HCT116 (cell line): Measurements from ENCODE around the gene SLC7A5. TPM values are rescaled to one million over a fixed set of nuclear protein-coding genes. Genes with fewer than 3 reads are reported as not detected.
"Not testable (repeated sequence)": the region's sequence is repeated elsewhere in the genome, so short reads cannot be mapped to it uniquely, and the experiment has no call there.

Source experiments
- ATAC-seq: fragments of 200-7000 bp; cut with Tn5 transposase; 2 replicates; pipeline ENCODE4 v1.9.1; 2020; ENCODE audit warnings: mild to moderate bottlenecking, moderate library complexity
- BruUV-seq: library from RNA; stranded (reverse); fragments of 400-500 nt; replicated peaks from 2 replicates; lab custom pipeline; 2021; lab: Mats Ljungman, UMichigan
- CTCF ChIA-PET: fragments of 300-600 bp; sonication (Branson Sonifier 250); formaldehyde crosslinking; loops from one replicate; lab custom pipeline; 2021; ENCODE audit warnings: antibody characterized with exemption; lab: Charles Lee
- POLR2A ChIA-PET: fragments of 300-600, 350-600 bp; sonication (Branson Sonifier 250); formaldehyde crosslinking; loops from one replicate; lab custom pipeline; 2021; ENCODE audit warnings: antibody characterized with exemption; lab: Charles Lee
- RAD21 ChIA-PET, 2 experiments: fragments of 300-600 bp; sonication (Branson Sonifier 250); formaldehyde crosslinking; loops; one replicate each; lab custom pipeline; 2023; ENCODE audit warnings: low total read pairs in 2 of 2; ENCODE audit not compliant: uncharacterized antibody in 2 of 2, unreplicated experiment in 2 of 2, low non-redundant PET in 1 of 2; lab: Charles Lee
- DNase-seq: peaks from one replicate; pipeline ENCODE4 v3.0.0-alpha.2; 2010; ENCODE audit warnings: low read depth, low spot score
- H2AFZ ChIP-seq: fragments of 200-600 bp; shearing (Covaris generic), sonication (generic); 2 replicates; pipeline ENCODE4 v1.6.1; 2017; ENCODE audit warnings: low read depth, mixed run types, mixed read lengths, antibody characterized with exemption, low read length; ENCODE audit not compliant: poor library complexity, severe bottlenecking
- H3K27ac ChIP-seq: 2 replicates; pipeline ENCODE4 v1.5.1; 2012; ENCODE audit warnings: low read depth, low read length
- H3K27me3 ChIP-seq: fragments of 200-600 bp; sonication (generic); 2 replicates; pipeline ENCODE4 v1.6.1; 2016; ENCODE audit warnings: mixed run types, low read length, mixed read lengths; ENCODE audit not compliant: insufficient read depth
- H3K36me3 ChIP-seq, 2 experiments: fragments of 200-500 bp in 1 of 2; fragments of 200-600 bp in 1 of 2; sonication (Bioruptor generic) in 1 of 2; sonication (generic) in 1 of 2; 2 replicates each; pipeline versions ENCODE4 v1.5.1 to v1.6.1; 2014 to 2016; ENCODE audit warnings: low read length in 2 of 2, inconsistent platforms in 1 of 2, mixed read lengths in 1 of 2, mixed run types in 1 of 2; ENCODE audit not compliant: insufficient read depth in 2 of 2, control insufficient read depth in 1 of 2
- H3K4me1 ChIP-seq, 2 experiments: fragments of 200-600 bp in 1 of 2; sonication (generic) in 1 of 2; 2 replicates each; pipeline versions ENCODE4 v1.5.1 to v1.6.1; 2012 to 2017; ENCODE audit warnings: low read length in 2 of 2, inconsistent platforms in 1 of 2, mild to moderate bottlenecking in 1 of 2, mixed read lengths in 1 of 2, mixed run types in 1 of 2, moderate library complexity in 1 of 2; ENCODE audit not compliant: insufficient read depth in 2 of 2, control insufficient read depth in 1 of 2
- H3K4me2 ChIP-seq: fragments of 200-600 bp; sonication (generic); 2 replicates; pipeline ENCODE4 v1.6.1; 2017; ENCODE audit warnings: mixed run types, low read length, mixed read lengths
- H3K4me3 ChIP-seq, 2 experiments: fragments of 200-600 bp in 1 of 2; sonication (generic) in 1 of 2; replicated peaks in 1 of 2; 2 replicates each; pipeline ENCODE4 v1.5.1; 2011 to 2016; ENCODE audit warnings: low read length in 2 of 2, control low read depth in 1 of 2, low read depth in 1 of 2, mild to moderate bottlenecking in 1 of 2, mixed read lengths in 1 of 2, mixed run types in 1 of 2
- H3K79me2 ChIP-seq: fragments of 200-600 bp; sonication (generic); 2 replicates; pipeline ENCODE4 v1.6.1; 2017; ENCODE audit warnings: mild to moderate bottlenecking, mixed run types, low read length, moderate library complexity, mixed read lengths; ENCODE audit not compliant: insufficient read depth
- H3K9ac ChIP-seq: fragments of 200-600 bp; sonication (generic); 2 replicates; pipeline ENCODE4 v1.6.1; 2016; ENCODE audit warnings: low read length, mixed read lengths
- H3K9me2 ChIP-seq: fragments of 200-600 bp; sonication (generic), shearing (Covaris generic); 2 replicates; pipeline ENCODE4 v1.6.1; 2017; ENCODE audit warnings: mixed run types, mild to moderate bottlenecking, moderate library complexity; ENCODE audit not compliant: insufficient read depth
- H3K9me3 ChIP-seq, 2 experiments: fragments of 200-500 bp in 1 of 2; fragments of 200-600 bp in 1 of 2; sonication (Bioruptor generic) in 1 of 2; sonication (generic) in 1 of 2; 2 replicates each; pipeline ENCODE4 v1.6.1; 2014 to 2017; ENCODE audit warnings: low read length in 2 of 2, mixed read lengths in 2 of 2, inconsistent platforms in 1 of 2, low read depth in 1 of 2, mild to moderate bottlenecking in 1 of 2, mixed run types in 1 of 2, moderate library complexity in 1 of 2; ENCODE audit not compliant: control insufficient read depth in 1 of 2, insufficient read depth in 1 of 2
- H4K20me1 ChIP-seq: fragments of 200-600 bp; sonication (generic), shearing (Covaris generic); 2 replicates; pipeline ENCODE4 v1.6.1; 2017; ENCODE audit warnings: mixed run types, mild to moderate bottlenecking, moderate library complexity; ENCODE audit not compliant: insufficient read depth
- CBX3 ChIP-seq: IDR thresholded peaks from 2 replicates; pipeline ENCODE4 v1.6.1; 2012; ENCODE audit warnings: low read depth
- CTCF ChIP-seq, 3 experiments: fragments of 200-600 bp in 1 of 3; sonication (generic) in 1 of 3; IDR thresholded peaks in 2 of 3; conservative IDR thresholded peaks in 1 of 3; 2 replicates each; pipeline ENCODE4 v1.5.1; 2012 to 2017; ENCODE audit warnings: low read depth in 2 of 3, low read length in 2 of 3, antibody characterized with exemption in 1 of 3, borderline replicate concordance in 1 of 3, control low read depth in 1 of 3, mild to moderate bottlenecking in 1 of 3, mixed read lengths in 1 of 3, mixed run types in 1 of 3, moderate library complexity in 1 of 3; ENCODE audit not compliant: insufficient read depth in 1 of 3
- RAD21 ChIP-seq: IDR thresholded peaks from 2 replicates; pipeline ENCODE4 v1.6.1; 2012; ENCODE audit warnings: low read depth, mild to moderate bottlenecking
- intact Hi-C: fragments of 100-400 bp; cut with micrococcal nuclease; formaldehyde crosslinking; loops from 2 replicates; pipeline ENCODE4 v1.10.0; 2022
- total RNA-seq: library from RNA; stranded (reverse); gene quantifications from one replicate; pipeline ENCODE4 v1.2.1, GENCODE V29; 2021; ENCODE audit not compliant: unreplicated experiment

SLC7A5 gene
- total RNA-seq, 1 experiment from 2014 or later, result 482 TPM

DNA sequence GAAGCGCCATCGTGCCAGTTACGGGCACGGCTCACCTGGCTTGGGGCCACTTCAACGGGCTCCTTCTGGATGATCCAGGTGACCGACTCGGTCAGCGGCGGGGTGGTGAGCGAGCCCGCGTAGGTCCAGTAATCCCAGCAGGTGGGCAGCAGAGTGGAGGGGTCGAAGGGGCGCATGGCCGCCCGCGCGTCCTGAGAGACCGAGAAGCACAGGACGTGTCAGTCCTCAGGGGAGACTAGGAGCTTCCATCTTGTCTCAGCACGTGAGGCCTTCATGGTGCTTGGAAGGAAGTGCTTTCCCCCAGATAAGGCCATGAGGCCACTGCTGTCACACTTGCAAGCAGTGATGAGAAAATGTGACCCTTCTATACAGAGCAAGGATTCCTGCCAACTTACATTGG lies 22.5 kb upstream of the SLC7A5 start:
- RAD21 ChIA-PET, result no interaction called here
- H2AFZ ChIP-seq, result no peak overlapping the region
- no peaks in the 10 kb centered on the region for H3K9me3 ChIP-seq
- CTCF ChIA-PET, result no interaction called here
- no peaks in the 10 kb centered on the region for H4K20me1 ChIP-seq
- no peak overlapping the region for H3K4me2 ChIP-seq
- intact Hi-C loops, result no loop called here
- no peak overlapping the region for H3K4me3 ChIP-seq
- H3K9ac ChIP-seq, result no peak overlapping the region
- H3K27me3 ChIP-seq, result no peaks in the 10 kb centered on the region
- ATAC-seq (no peak), DNase-seq (no peak)
- no TSS peak for BruUV-seq
- POLR2A ChIA-PET, result no interaction called here
- 0 out of 4 replicates have a peak, but pooled peaks cover 0 to 2% of the 10 kb centered on the region in 2 experiments for H3K4me1 ChIP-seq
- no peak overlapping the region for H3K27ac ChIP-seq
- no peaks in the 10 kb centered on the region for H3K36me3 ChIP-seq
- no peak for TF ChIP-seq CBX3
- no peaks in the 10 kb centered on the region for H3K79me2 ChIP-seq
- H3K9me2 ChIP-seq, result no peaks in the 10 kb centered on the region

DNA sequence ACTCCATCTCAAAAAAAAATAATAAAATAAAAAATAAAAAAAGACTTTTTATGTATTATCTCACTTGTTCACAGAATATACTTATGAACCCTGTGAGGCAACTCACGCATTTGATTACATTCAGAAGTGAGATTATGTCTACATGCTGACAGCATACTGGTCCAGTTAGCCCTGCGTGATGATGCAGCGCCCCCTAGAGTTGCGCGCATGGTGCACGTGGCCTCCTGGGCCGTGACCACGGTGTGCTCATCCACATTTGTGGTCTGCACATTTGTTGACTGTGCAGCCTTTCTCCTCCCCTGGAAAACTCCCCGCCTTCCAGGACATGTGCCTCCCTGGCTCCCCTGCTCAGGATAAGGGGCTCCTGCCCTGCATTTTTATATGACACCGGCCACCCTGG lies 20.5 kb upstream of the SLC7A5 start:
- RAD21 ChIA-PET, H3K9ac ChIP-seq, POLR2A ChIA-PET, H2AFZ ChIP-seq, intact Hi-C loops, H3K4me3 ChIP-seq: not testable (repeated sequence)
- TF ChIP-seq RAD21 (peak; percentile 53), CTCF (IDR thresholded peaks at IDR 0.05 in 2 of 3, conservative IDR thresholded peaks at IDR 0.05 in 1 of 3; ENCODE audit: borderline replicate concordance in 1 of 3, insufficient read depth in 1 of 3, low read depth in 2 of 3, low read length in 2 of 3) (peak; percentile 13 to 57 (median 52); a peak in 5 of 6 replicates)
- TF ChIP-seq, all 23 proteins: peak for 2; not testable (repeated sequence) for 21
- CTCF ChIA-PET, H3K9me3 ChIP-seq, H3K36me3 ChIP-seq, H3K79me2 ChIP-seq, BruUV-seq, H3K27ac ChIP-seq, H3K4me2 ChIP-seq, H3K4me1 ChIP-seq, H3K27me3 ChIP-seq, DNase-seq, H3K9me2 ChIP-seq, H4K20me1 ChIP-seq: not testable (repeated sequence)
- peak; percentile 51; the same call in 1 of the 2 replicates for ATAC-seq

DNA sequence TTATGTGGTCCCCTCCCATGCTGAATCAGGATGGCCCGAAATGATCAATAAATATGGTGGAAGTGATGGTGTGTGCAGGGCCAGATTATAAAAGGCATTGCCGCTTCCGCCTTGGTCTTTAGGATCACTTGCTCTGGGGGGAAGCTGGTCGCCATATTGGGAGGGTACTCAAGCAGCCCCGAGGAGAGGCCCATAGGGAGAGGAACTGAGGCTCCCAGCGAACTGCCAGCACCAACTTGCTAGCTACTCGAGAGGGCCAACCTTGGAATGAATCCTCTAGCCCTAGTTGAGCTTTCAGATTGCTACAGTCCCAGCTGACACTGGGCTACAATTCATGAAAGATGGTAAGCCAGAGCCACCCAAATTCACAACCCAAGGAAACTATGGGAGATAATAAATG lies 19.0 kb upstream of the SLC7A5 start:
- CTCF ChIA-PET, BruUV-seq, DNase-seq, H3K9me2 ChIP-seq, POLR2A ChIA-PET, ATAC-seq, H3K4me3 ChIP-seq, RAD21 ChIA-PET, H2AFZ ChIP-seq, H3K4me1 ChIP-seq, H3K4me2 ChIP-seq, H3K27me3 ChIP-seq, H4K20me1 ChIP-seq, H3K36me3 ChIP-seq, H3K79me2 ChIP-seq, H3K9me3 ChIP-seq, H3K9ac ChIP-seq, H3K27ac ChIP-seq, intact Hi-C loops: not testable (repeated sequence)

GRCh38 chr16:87887931-87888330 lies 18.6 kb upstream of the SLC7A5 start:
- H3K79me2 ChIP-seq, POLR2A ChIA-PET, RAD21 ChIA-PET, intact Hi-C loops, H3K4me2 ChIP-seq, H2AFZ ChIP-seq, H3K9me2 ChIP-seq, H3K4me3 ChIP-seq, H3K36me3 ChIP-seq, ATAC-seq, BruUV-seq, H3K27ac ChIP-seq, H3K9ac ChIP-seq, CTCF ChIA-PET, H3K9me3 ChIP-seq, H4K20me1 ChIP-seq, H3K4me1 ChIP-seq, H3K27me3 ChIP-seq, DNase-seq: not testable (repeated sequence)
